HG03439 (cell line): ENCODE results near the gene TNFRSF9.

ENCODE experiments used
- ATAC-seq: cut with Tn5 transposase; IDR thresholded peaks from one replicate; pipeline ENCODE4 v1.9.1; 2021; ENCODE audit warnings: mild to moderate bottlenecking, moderate library complexity; ENCODE audit not compliant: unreplicated experiment

TNFRSF9 gene

DNA sequence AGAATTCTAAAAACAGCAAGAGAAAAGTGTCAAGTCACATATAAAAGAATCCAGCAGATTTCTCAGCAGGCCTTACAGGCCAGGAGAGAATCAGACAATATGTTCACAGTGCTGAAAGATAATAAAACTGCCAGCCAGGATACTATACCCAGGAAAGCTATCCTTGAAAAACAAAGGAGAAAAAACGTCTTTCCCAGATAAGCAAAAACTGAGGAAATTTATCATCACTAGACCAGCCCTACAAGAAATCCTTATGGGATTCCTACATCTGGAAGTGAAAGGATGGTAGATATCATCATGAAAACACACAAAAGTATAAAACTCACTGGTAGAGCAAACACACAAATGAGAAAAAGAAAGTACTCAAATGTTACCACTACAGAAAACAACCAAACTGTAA lies 62.6 kb downstream of the TNFRSF9 start:
- ATAC-seq, result no peak

GRCh38 chr1:7873801-7874795 lies 66.5 kb downstream of the TNFRSF9 start:
- ATAC-seq, result no peak

- no peak for ATAC-seq
Measured at GRCh38 chr1:7871136-7871535, 69.5 kb downstream of the TNFRSF9 start.

DNA sequence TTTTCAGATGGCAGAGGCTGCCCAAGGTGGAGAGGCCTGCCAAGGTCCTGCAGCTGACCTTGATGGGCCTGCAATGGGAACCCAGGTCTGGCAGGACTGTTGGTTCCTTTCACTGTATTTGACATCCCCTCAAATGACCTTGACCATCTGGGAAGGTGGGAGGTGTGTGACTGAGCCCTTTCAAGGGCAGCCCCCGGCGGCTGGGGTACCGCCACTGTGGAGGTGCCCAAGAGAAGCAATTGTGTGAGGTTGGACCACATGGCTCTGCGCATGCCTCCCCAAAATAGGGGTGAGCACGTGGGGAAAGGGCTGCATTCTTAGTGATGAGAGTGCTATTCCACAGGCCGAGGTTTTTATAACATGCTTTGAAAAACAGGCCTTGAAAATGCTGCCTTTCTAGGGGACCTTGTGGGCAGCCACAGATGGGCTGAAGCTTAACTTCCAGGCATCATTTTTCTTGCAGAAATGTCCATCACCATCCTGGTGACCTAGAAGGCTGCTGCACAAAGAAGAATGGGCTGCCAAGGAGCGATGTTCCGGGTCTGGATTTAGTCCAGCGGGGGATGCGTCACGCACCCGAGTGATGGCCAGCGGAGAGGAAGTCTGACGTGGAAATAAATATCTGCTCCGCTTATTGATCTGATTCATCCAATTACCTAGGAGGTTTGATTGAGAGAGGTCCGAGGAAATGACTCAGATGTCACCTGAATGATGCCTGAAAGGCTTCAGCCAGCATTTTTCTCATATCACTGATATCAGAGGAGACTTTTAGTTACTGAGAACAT lies 71.3 kb downstream of the TNFRSF9 start:
- ATAC-seq, result no peak

DNA sequence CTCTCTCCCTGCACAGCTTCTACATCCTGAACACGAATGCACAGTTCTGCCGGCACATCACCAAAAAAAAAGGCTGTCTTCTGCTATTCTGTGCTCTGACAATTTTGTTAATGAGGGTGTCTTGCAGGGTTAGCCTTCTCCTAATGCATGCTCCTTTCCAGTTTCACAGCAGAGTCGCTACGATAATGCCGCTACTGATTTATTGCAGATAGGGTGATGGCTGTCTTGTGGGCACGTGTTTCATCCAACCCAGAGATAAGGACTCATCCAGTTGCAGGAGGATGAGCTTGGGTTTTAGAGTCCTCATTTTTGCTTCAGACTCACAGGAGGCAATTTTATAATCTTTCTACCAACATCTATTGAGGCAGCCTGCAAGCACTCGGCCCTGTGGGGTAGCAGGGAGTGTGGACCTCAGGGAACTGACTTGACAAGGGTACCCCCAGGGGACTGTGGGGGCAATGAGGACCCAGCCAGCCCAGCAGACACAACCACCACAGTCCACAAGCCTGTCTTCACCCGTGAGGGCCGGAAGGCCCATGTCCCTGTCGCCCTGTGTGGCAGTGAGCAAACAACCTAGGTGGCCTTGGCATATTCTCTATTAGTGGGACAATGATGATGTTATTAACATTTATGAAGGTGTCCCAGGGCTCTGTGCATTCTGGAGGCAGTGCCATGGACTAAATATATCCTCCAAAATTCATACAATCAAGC lies 72.4 kb downstream of the TNFRSF9 start:
- ATAC-seq, result no peak

GRCh38 chr1:7865978-7866377 lies 74.7 kb downstream of the TNFRSF9 start:
- no peak for ATAC-seq
